Retinal pigment epithelial cell (primary cell): ENCODE measurements around the gene SLC35E3.

Experiments used
- DNase-seq: peaks from one replicate; pipeline ENCODE4 v3.0.0-alpha.2; 2010; ENCODE audit warnings: low read depth
- H3K4me3 ChIP-seq: 2 replicates; pipeline ENCODE4 v1.5.1; 2011; ENCODE audit warnings: mild to moderate bottlenecking, low read length, control low read depth, moderate library complexity
- TF ChIP-seq, protein P1 (sequence below): conservative IDR thresholded peaks from 2 replicates; pipeline ENCODE4 v1.5.1; 2011; ENCODE audit warnings: low read depth, low read length, control low read depth, inconsistent platforms

Gene SLC35E3

DNA sequence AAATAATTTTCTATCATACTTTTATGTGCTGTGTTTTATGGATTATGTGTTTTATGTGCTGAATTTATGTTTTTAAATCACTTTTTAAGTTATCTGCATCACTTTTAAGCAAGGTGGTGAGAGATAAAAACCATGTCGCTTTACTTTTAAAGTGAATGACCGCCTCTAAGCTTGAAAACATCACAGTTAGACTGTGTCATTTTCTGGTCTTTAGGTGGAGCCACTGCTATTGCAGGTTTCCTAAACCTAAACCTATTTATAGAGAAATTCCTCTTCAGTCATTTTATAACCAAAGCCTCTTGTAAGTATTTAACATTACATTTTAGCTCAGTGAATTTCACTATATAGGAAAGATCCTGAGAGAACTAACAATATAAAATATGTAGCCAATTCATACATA, 41.0 kb downstream of the SLC35E3 start:
- TF ChIP-seq, protein P1, sequence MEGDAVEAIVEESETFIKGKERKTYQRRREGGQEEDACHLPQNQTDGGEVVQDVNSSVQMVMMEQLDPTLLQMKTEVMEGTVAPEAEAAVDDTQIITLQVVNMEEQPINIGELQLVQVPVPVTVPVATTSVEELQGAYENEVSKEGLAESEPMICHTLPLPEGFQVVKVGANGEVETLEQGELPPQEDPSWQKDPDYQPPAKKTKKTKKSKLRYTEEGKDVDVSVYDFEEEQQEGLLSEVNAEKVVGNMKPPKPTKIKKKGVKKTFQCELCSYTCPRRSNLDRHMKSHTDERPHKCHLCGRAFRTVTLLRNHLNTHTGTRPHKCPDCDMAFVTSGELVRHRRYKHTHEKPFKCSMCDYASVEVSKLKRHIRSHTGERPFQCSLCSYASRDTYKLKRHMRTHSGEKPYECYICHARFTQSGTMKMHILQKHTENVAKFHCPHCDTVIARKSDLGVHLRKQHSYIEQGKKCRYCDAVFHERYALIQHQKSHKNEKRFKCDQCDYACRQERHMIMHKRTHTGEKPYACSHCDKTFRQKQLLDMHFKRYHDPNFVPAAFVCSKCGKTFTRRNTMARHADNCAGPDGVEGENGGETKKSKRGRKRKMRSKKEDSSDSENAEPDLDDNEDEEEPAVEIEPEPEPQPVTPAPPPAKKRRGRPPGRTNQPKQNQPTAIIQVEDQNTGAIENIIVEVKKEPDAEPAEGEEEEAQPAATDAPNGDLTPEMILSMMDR: peak; percentile 8

DNA sequence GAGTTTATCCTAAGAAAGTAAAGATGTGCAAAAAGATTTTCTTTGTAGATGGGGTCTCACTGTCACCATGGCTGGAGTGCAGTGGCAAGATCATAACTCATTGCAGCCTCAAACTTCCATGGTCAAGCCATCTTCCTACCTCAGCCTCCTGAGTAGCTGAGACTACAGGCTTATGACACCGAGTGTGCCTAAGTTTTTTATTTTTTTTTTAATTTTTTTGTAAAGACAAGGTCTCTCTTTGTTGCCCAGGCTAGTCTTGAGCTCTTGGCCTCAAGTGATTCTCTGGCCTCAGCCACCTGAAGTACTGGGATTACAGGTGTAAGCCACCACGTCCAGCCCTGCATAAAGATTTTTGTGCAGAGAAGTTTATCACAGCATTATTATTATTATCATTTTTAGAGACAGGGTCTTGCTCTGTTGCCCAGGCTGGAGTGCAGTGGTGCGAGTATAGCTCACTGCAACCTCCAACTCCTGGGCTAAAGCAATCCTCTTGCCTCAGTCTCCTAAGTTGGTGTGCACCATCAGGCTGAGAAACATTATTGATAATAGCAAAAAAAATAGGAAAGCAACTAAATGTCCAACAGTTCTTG, 42.7 kb downstream of the SLC35E3 start:
- H3K4me3 ChIP-seq: no peak overlapping the region
- no peak for DNase-seq
- TF ChIP-seq, protein P1: no peak

More for the DNA sequence above, 41.0 kb downstream of the SLC35E3 start:
- no peak overlapping the region for H3K4me3 ChIP-seq
- DNase-seq: no peak

DNA sequence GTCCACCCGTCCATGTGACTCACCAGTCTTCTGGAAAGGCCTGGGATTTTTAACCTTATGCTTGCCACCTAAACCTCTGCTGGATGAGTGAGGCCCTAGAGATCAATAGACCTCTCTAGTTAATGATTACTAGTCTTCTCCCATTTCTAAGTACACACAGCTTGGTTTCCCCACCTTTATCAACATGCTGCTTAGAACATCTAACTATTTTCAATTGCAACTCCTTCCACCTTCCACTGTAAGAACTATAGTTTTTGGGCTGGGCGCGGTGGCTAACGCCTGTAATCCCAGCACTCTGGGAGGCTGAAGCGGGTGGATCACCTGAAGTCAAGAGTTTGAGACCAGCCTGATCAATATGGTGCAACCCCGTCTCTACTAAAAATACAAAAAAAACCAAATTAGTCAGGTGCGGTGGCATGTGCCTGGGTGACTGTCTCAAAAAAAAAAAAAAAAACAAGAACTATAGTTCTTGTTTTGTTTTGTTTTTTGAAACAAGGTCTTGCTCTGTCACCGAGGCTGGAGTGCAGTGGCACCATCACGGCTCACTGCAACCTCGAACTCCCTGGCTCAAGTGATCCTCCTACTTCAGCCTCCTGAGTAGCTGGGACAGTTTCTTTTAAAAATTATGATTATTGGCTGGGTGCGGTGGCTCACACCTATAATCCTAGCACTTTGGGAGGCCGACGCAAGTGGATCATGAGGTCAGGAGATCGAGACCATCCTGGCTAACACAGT, 43.3 kb downstream of the SLC35E3 start:
- H3K4me3 ChIP-seq: no peak overlapping the region
- TF ChIP-seq, protein P1: no peak
- no peak for DNase-seq

DNA sequence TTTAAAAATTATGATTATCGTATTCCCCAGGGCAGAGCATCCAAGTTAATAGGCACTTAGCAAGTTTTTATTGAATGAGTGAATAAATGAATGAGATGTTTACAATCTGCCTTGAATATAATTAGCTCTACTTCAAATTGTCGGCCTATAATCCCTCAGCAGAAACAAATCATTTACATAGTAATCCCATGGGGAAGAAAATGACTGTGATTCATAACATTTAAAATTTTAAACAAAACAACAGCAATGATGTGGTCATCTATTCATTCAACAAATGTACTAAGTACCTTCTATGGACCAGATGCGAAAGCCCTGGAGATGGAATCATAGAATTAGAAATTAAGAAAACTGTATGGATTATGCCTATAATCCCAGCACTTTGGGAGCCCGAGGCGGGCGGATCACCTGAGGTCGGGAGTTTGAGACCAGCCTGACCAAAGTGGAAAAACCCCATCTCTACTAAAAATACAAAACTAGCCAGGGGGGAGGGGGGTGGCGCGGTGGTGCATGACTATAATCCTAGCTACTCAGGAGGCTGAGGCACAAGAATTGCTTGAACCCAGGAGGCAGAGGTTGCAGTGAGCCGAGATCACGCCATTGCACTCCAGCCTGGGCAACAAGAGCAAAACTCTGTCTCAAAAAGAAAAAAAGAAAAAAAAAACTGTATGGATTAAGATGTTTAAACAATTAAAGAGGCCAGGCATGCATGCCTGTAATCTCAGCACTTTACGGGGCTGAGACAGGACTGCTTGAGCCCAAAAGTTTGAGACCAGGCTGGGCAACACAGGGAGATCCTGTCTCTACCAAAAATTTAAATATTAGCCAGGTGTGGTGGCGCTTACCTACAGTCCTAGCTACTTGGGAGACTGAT, 44.3 kb downstream of the SLC35E3 start:
- TF ChIP-seq, protein P1: no peak
- H3K4me3 ChIP-seq: no peak overlapping the region
- no peak for DNase-seq

DNA sequence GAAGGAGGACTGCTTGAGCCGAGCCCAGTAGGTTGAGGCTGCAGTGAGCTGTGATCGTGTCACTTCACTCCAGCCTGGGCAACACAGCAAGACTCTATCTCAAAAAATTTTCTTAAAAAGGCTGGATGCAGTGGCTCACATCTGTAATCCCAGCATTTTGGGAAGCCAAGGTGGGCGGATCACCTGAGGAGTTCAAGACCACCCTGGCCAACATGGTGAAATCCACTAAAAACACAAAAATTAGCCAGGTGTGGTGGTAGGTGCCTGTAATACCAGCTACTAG, 44.9 kb downstream of the SLC35E3 start:
- TF ChIP-seq, protein P1: no peak
- no peak for DNase-seq

DNA sequence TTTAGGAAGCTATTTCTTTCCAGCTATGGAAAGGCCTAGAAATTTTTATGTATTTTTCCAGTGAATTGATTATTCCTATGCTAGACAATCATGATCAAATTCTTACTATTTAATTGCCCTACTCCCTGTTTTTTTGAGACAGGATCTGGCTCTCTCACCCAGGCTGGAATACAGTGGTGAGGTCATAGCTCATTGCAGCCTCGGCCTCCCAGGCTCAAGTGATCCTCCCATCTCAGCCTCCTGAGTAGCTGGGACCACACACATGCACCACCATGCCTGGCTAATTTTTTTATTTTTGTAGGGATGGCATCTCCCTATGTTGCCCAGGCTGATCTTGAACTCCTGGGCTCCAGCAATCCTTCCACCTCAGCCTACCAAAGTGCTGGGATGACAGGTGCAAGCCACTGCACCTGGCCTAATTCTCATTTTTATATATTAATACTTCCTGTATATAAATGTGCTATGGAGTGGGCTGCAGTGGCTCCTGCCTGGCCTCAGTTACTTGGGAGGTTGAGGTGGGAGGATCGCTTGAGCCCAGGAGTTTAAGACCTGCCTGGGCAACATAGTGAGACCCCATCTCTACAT, 46.0 kb downstream of the SLC35E3 start:
- DNase-seq: no peak
- TF ChIP-seq, protein P1: no peak
- H3K4me3 ChIP-seq: no peak overlapping the region

More for the DNA sequence above, 44.9 kb downstream of the SLC35E3 start:
- H3K4me3 ChIP-seq: no peak overlapping the region
